Activated T-helper 9 cell treated with anti-CD3 and anti-CD28 coated beads, Interleukin-2, amount 50 U/mL, for 16 hours (primary cell): ENCODE measurements around the gene SLC24A5.

Experiments used
- DNase-seq: peaks from one replicate; pipeline ENCODE4 v3.0.0-alpha.2; 2020; ENCODE audit warnings: low read depth

Gene SLC24A5

DNA sequence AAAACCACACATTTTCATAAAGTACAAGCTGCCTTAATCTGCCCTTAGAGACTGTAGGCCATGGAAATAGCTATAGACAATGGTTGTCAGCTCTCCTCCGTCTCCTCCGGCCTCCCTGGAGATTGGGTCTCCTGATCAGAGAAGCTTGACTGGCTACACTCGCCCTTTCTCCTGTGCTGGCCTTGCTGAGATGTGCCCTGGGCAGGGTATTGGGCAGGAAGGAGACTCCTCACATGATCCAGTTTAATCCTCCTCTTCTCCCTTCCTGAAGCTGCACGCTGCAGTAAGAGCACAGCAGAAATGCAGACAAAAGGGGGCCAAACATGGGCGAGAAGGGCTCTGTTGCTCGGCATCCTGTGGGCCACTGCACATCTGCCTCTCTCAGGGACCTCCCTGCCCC is at the start of gene SLC24A5:
TSS of gene SLC24A5 (plus strand) at position 246 of the 400 bp plus-strand sequence. CDS start at position 301, 55 bp downstream.
- no peak for DNase-seq

DNA sequence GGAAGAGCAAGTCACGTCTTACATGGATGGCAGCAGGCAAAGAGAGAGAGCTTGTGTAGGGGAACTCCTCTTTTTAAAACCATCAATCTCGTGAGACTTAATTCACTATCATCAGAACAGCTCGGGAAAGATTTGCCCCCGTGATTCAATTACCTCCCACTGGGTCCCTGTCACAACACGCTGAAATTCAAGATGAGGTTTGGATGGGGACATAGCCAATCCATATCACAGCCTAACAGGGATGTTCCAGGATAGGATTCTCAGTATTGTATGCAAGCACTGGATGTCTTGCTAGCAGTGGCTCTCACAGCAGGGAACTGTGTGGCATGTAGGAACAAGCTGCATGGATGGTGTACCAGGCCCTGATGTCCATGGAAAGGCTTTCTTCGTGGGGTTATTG is 47.8 kb upstream of the SLC24A5 start:
- no peak for DNase-seq

DNA sequence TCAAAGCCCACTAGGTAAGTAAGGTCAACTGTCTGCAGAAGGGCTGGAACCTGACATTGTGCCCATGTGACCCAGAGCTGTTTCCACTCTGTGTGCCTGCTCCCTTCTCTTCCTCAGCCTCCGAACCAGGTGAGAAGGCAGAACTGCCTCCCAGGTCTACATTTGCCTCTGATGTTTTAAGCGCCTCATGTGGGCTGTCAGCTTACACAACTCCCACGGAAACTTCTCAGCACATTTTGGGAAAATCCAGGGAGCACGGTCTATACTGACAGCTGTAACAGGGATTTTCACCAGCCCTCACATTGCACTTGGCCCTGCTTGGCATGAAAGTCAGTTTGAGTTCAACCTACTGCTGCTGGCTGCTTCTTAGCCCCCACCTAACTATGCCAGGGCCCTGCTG is 46.9 kb upstream of the SLC24A5 start:
- DNase-seq: no peak

DNA sequence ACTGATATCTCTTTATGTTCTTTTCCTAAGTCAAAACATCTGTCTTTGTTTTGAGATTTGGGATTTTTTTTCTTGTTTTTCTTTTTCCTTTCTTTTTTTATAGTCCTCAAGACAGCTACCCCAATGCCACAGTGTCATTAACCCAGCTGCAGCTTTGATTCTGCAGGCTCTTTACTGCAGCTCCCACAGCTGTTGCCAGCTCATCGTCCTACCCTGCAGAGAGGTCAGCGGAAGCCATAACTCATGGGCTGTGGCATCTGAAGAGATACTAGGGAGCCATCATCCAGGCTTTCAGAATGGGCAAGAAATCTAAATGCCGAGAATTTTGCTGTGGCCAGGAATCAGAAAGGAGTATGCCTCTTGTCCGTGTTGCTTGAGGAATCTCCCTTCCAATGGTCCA is 44.3 kb upstream of the SLC24A5 start:
- DNase-seq: no peak

DNA sequence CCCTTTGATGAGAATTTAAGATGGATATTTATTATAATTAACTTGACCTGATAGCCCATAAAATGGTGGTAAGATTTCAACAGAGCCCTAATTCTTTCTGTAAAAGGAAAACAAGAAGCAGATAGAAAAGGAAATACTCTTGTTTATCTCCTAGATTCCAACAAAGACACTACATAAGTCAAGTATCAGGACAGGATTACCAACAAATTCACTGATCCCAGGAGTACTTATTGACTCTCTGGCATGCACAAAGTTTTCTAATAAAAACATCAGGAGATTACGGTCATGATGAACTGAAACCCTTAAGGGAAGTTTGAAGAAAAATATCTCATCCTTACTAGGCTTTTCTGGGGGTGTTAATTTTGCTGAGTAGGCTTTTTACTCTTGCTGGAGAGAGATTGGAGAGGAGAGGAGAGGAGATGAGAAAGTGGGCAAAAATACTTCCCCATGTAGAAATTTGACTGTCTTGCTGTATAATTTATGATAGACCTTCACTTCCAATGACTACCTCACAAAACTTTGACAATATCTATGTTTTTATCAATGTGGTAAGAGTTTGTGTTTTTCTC is 43.1 kb upstream of the SLC24A5 start:
- no peak for DNase-seq

DNA sequence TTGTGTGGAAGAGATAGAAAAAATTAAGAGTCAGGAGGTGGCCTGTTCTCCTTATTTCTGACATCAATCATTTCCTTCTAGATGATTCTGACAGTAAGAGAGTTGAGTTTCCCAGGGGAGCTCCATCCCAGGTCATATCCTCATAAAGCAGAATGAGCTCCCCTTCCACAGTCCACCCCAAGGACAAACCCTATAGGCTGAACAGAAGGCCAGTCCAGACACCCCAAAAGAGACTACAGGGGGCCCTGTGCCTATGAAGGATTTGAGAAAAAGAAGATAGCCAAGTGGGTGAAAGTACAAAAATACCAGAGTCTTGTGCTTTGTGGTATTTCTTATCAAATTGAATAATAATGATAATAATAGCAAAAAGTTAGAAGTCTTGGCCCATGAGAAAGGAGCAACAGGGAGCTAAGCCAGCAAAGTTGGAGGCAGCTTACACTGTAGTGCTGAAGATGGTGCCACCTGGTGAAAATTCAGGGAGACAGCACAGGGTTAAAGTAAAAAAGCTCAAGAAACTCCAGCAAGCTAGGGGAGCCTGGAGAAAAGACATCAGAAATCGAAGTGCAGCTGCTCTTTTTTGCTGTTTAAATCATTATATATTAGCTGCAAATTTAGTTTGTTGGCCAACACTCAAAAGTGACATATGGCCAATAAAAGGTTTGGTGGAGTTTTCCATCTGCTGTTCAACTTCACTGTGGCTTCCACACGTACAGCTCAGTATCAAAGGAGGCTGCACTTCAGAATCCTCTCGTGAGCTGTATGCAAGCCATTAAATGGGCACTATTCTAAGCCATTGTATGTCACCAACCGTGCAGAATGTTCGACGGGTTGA is 35.8 kb upstream of the SLC24A5 start:
- no peak for DNase-seq

DNA sequence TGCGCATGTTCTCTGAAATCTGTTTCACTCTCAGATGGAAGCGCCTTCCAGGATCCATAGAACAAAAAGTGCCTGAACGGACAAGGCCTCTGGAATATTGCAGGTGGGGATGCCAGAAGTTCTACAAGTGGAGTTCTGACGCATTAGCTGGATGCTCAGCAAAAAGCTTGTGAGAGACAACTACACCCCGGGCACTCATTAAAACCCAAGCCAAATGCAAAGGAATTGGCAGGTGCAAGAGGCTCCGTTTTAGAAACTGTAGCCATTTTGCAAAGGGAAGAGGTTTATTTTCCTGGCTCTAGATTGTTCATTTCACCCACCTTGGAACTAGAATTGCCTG is 35.2 kb upstream of the SLC24A5 start:
- no peak for DNase-seq

DNA sequence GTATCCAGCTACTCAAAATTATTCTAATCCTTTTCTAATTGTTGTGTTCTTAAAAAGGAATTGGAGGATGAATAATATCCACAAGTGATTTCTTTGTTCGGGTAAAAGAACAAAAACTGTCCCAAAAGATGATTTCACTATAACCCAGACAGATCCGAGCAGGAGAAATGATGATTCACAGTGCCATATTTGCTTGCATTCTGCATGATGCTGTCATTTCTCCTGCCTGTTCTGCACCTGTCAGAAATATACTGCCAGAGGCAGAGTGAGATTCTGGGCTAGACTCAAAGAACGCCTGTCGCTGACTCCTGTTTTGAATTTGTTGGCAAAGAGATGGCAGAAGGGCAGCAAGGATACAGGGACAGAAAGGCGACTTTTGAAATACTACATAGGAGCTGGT is 34.7 kb upstream of the SLC24A5 start:
- DNase-seq: no peak

DNA sequence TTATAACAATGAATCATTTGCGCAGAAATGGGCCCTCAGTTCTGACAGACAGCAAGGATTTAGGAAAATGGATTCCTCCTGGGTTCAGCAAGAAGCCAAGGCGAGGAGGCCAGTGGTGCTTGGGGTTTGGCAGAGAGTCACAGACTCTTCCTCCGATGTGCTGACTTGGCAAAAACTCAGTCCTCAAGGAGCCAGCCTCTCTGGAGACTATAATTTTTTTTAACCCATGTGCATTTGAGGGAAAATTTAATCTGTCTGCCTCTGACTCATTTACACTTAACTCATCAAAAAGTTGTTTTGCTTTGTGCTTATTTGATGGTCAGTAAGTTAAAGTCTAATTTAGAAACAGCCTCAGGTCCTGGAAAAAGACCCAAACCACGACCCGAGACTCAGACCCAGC is 34.2 kb upstream of the SLC24A5 start:
- DNase-seq: no peak

DNA sequence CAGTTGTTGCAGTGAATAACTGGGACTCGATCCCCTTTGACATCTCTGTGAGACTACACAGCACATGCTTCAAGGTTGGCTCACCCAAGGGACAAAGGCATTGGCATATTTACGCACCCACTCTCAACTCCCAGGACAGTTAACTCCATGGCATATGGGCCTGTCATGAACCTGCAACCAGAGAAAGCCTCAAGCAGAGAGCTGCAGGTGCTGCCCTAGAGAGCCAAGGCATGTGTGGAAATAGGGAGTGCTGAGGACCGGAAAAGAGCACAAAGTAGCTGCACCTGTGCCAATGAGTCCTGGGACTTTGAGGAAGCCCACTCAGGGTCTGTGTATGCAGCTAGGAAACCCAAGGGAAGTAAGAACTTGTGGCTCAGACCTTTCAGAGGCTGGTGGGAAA is 32.9 kb upstream of the SLC24A5 start:
- no peak for DNase-seq

DNA sequence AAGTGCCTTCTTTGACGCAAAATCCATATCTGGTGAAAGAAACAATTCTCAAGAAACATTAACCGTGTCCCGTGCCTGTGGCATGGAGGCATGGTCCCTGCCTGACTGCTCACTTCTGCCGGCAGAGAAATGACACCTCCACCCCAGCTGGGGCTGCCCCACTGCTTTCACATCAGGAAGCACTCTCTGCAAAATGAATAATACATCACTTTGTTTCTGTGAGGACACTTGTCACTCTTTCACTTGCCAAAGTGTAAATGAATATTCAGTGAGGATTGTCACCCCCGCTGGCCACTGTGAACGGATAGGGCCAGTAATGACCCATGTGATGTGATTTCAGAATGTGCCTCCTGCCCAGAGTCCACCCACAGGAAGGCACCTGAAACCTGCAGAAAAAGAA is 31.1 kb upstream of the SLC24A5 start:
- DNase-seq: no peak

DNA sequence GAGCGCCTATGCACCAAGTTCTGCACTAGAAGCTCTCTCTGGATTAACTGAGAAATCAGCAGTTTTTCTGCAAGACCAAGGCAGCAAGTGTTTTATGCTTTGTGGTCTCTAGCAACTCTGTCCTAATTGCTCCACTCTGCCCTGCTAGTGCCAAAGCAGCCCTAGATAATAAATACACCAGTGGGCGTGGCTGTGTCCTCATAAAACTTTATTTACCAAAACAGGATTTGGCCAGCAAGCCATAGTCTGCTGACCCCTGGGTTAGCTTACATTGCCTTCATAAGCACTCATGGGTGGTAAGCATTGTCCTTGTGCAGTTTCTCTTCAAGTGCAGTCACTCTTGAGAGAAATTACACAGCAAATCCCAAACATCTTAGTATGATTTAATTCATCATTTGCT is 30.7 kb upstream of the SLC24A5 start:
- DNase-seq: no peak

DNA sequence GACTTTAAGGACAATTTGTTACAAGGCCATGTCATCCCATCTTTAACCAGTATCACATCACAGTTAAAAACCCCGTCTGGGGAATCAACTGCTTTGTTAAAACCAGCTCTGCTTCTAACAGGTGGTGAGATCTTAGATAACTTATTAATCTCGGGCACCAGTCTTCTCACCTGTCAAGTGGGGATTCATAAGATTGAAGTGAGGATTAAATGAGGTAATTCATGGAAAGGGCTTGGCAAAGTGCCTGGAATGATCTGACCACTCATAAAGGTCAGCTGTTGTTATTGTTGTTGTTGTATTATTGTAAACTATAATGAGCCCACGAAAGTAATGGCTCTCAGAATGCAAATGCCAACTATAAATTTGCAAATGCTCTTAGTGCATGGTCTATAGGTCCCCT is 30.1 kb upstream of the SLC24A5 start:
- DNase-seq: no peak

DNA sequence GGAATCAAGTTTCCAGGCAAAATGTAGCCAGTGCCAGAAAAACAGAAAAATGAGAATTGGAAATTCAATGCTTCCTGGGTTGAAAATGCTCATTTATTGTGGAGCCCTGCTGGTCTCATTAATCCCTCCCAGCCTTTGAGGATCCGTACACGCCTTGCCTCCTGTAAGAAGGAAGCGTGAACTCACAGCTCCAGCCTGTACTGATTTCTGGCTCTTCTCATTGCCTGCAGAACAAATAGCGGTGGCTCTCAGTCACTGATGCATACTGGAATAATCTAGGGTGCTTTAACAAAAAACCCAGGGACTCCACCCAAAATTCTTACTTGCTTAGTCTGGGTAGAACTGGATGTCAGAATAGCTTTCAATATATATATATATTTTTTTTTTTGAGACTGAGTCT is 29.3 kb upstream of the SLC24A5 start:
- DNase-seq: no peak

DNA sequence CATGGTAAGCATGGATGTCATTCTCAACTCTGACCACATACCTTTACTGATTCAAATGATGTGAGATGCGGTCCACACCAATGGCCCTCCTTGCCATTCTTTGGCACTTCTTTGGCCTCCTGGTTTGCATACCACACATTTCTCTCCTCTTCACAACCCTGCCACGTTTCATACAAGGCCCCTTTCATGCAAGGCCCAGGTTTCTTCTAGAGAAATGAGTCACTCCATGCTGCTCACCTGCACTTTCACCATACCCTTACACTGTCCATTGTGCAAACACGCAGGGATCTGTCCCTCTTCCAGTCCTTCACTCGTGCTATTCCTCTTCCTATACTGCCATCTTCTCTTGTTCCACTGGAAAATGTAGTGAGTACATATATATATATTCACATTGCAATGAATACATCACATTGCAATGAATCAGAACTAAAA is 24.4 kb upstream of the SLC24A5 start:
- no peak for DNase-seq

DNA sequence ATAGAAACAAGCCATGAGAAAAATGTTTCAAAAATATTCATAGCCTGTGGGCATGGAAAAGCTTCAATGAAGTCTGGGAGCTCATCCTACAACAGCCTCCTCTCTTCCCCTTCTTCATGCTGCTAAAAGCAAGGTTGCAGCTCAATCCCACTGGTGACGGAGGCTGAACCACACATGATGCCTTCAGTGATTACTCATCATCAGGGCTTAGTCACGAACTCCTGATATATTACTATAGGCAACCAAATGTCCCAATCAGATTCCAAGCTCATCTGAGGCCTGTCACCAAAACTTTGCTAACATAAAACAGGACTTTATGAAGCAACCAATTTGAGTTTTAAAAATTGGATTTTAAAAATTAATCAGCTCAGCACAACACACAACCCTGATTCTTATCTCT is 24.0 kb upstream of the SLC24A5 start:
- DNase-seq: no peak

DNA sequence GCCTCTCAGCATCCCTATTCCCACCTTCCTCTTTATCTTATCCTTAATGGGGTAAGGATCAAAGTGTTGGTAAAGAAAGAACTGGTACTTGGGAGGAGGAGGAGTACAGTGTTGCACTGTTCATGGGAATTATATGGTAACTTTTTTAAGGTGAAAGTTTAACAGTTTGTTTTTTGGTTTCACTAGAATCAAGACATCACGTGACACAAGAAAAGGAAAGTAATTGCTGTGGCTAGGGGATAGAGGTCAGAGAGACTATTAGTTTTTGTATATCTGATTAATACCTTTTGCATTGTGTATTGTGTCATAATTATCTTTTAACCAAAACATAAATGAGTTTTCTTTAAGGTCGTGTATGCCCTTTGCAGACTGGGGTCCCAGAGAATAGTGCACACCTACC is 23.5 kb upstream of the SLC24A5 start:
- DNase-seq: no peak

DNA sequence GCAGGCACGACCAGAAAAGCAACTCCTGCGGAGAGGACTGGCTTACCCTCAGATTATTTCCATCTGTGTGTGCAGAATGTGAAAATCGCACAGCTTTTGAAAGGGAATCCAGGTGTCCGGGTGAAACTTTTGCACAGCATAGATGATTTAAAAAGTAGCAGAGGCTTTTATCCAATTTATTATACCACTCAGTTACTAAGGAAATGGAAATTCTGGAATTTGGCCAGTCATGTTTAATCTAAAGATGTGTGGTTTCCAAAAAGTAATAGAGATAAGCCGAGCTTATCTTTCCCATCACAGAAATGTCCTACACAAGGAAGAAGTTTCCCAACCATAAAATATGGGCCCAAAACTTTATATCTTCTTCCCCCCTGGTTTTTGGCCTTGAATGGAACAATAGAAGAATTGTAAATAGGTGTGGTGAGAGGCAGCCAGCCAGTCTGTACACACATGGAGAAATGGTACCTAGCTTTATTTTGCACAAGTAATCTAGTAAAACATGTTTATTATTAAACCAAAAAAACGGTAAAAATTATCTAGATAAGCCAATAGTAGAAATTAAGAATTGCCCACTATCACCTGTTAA is 19.3 kb upstream of the SLC24A5 start:
- no peak for DNase-seq

DNA sequence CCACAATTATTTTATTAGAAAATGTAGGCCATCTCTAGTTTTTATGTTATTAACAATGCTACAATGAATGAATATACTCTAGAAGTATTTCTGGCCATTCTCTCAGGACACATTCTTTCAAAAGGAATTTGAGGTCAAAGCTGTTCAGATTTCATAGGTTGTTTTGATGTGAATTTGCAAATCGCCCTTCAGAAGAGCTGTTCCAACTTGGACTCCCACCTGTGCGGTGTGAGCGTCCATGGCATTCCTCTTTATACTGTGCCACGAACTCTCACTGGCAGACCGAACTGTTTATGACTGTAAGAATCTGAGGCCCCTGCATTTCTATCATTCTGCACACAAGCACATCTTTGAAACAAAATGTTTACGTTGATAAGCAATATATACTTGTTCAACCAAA is 18.6 kb upstream of the SLC24A5 start:
- no peak for DNase-seq

DNA sequence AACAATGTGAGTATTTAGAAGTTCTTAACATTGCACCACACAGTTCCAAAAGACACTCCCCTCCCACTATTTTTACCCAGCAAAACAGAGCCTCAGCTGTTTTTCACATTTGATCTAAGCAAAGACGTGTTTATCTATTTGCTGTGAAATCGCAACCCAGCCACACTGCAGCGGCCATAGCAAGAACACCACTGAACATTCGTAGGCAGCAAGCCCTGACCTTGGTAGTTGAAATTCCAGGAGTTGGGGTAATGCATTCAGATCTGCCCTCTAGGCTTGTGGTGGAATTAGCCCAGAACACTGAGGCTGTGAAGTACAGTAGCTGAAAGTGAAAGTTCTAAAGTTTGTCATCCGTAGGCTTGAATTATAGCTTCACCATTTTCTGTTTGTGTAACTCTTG is 17.1 kb upstream of the SLC24A5 start:
- DNase-seq: no peak

DNA sequence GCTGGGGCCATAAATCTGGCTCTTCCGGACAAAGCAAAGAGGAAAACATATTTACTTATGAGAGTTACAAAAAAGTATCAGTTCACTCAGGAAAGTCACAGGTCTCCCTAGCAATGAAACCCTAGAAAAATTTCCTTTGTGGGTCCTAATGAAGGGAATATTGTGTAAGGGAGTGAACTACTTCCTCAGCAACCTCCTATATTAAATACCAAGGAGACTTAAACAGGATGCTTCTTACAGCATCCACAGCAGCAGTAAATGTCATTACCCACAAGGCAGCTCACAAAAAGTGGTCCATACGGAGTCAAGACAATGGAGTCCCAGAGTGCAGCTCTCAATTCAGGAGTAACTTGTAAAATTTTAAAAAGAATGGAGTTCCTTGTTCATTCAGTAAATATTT is 14.9 kb upstream of the SLC24A5 start:
- no peak for DNase-seq

DNA sequence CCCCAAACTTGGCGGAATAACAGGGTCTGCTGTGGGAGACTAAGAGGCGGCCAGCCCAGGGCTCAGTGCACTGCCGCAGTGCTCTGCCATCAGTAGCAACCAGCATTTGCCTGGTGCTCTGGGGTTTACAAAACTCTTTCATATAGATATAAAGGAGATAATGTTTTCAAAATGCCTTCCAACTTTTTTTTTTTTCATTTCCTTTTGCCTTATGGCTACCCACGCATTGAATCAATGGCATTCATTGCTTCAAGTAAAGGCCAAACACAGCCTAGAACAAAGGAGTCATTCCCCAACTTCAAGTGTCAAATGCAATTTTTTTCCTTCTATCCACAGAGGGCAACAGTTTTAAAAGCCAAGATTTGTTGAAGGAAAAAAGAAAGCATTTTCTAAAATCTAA is 11.6 kb upstream of the SLC24A5 start:
- DNase-seq: no peak

DNA sequence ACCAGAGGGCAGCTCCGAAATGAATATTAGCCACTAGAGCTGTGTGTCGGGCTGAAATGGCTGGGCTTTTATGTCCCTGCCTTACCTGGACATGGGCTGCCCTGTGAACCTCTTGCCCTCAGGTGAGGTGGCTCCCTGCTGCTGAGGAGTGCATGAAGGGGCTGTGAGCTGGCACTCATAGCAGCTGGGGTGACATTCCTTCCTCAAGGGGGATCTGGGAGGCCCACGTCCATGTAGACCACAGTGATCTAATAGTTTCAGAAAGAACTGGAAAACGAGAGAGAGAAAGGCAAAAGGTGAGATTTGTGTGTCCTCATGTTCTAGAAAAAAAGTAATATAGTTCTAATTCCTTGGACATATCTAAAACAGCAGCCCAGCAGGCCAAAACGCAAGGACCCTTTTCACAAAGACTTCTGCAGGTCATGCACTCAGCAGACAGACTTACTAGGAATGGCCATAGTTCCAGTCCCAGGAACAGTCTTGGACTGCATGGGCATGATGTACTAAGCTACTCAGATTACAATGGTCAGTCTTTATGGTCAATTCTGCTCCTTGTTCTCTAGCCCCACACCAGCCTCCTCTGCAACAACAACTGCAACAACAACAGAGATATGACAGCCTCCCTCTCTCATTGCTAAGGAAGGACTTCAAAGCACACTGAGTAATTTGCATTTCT is 10.8 kb upstream of the SLC24A5 start:
- DNase-seq: no peak
